ENCODE data around the gene ATP12A.

Gene ATP12A

GRCh38 chr13:24738366-24738847 lies 58.2 kb downstream of the ATP12A start:
- DNase-seq = no peak

- no peak for DNase-seq
Measured at GRCh38 chr13:24740014-24740890, 60.0 kb downstream of the ATP12A start.

GRCh38 chr13:24741016-24741662 lies 60.9 kb downstream of the ATP12A start:
- DNase-seq = no peak

GRCh38 chr13:24741791-24742190 lies 61.6 kb downstream of the ATP12A start:
- no peak for DNase-seq

- DNase-seq = no peak
Measured at GRCh38 chr13:24742294-24742693, 62.1 kb downstream of the ATP12A start.

- DNase-seq = no peak
Measured at GRCh38 chr13:24742977-24743376, 62.8 kb downstream of the ATP12A start.

- DNase-seq = no peak
Measured at GRCh38 chr13:24744247-24744646, 64.0 kb downstream of the ATP12A start.

GRCh38 chr13:24745516-24745860 lies 65.3 kb downstream of the ATP12A start:
- no peak for DNase-seq

- DNase-seq = no peak
Measured at GRCh38 chr13:24745861-24746617, 65.8 kb downstream of the ATP12A start.

GRCh38 chr13:24746618-24747247 lies 66.5 kb downstream of the ATP12A start:
- no peak for DNase-seq

GRCh38 chr13:24747248-24748060 lies 67.2 kb downstream of the ATP12A start:
- DNase-seq = no peak

GRCh38 chr13:24748061-24748400 lies 67.8 kb downstream of the ATP12A start:
- DNase-seq = no peak

- no peak for DNase-seq
Measured at GRCh38 chr13:24759197-24759596, 79.0 kb downstream of the ATP12A start.

All from HCEC 1CT (cell line).